ENCODE data around the gene CTNND1. TPM values are rescaled to one million over a fixed set of nuclear protein-coding genes. Genes with fewer than 3 reads are reported as not detected.

The CTNND1 gene
- total and polyA plus RNA-seq, 9 of the 15 experiments (the other 6 are each of a cell fraction or from before 2014, with no cell fraction given), result 11.1 to 74.0 (median 43.3) TPM

DNA sequence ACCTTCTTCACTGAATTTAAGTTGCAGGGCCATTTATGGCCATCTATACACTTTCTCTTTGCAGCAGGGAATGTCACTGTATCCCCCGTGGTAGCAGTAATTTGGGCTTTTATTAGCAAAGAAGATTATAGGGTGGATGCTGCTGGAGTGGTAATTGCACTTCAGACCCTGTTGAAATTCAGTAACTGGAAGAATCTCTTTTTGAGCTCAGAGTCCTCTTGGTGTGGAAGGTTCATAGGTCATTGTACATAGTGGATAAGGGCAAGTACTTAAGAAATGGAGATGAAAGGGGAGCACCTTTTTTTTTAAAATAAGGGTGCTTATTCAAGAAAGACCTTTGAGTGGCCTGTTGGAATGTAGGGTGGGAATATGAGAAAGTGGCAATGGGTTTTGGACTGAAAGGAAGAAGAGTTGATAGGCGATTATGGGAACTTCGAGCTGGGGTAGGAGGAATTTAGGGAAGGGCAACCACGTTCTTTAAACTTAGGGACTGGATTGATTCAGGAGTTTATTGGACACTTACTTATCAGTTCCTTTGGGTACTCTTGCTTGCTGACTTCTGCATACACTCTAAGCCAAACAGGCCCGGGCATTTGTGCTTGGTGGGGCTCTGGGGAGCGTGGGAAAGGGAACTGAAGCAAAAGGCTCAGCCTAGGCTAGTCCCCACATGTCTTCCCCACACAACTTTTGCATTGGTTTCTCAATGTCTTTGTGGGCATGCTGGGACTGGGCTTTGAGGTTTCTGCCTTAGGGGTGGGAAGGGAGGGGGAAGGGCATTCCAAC is 26.5 kb downstream of the CTNND1 start (continued):
- TF ChIP-seq, protein P1, sequence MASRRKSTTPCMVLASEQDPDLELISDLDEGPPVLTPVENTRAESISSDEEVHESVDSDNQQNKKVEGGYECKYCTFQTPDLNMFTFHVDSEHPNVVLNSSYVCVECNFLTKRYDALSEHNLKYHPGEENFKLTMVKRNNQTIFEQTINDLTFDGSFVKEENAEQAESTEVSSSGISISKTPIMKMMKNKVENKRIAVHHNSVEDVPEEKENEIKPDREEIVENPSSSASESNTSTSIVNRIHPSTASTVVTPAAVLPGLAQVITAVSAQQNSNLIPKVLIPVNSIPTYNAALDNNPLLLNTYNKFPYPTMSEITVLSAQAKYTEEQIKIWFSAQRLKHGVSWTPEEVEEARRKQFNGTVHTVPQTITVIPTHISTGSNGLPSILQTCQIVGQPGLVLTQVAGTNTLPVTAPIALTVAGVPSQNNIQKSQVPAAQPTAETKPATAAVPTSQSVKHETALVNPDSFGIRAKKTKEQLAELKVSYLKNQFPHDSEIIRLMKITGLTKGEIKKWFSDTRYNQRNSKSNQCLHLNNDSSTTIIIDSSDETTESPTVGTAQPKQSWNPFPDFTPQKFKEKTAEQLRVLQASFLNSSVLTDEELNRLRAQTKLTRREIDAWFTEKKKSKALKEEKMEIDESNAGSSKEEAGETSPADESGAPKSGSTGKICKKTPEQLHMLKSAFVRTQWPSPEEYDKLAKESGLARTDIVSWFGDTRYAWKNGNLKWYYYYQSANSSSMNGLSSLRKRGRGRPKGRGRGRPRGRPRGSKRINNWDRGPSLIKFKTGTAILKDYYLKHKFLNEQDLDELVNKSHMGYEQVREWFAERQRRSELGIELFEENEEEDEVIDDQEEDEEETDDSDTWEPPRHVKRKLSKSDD (conservative IDR thresholded peaks at IDR 0.05; ENCODE audit: low read length), result no peak
- TF ChIP-seq XRCC5 (IDR thresholded peaks at IDR 0.05; ENCODE audit: low read depth, low read length) (no peak), TCF3 (CRISPR knock-in tag; IDR thresholded peaks at IDR 0.05) (no peak)

DNA sequence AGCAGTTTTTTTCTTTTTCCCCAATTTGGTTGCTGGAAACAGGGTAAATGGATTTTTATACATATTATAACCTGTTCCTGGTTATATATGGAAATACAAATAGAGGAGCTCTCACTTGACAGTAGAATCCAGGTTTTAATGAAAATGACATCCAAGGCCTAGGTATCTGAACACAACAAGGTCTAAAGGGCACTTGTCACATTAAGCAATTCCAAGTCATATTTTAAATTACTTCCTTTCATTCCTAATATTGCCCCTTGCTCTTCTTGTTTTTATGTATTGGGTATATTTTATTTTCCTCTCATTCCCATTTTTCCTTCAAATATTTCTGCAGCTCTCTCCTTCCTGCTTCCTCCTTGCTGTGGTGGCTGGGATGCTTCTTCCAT is 27.1 kb downstream of the CTNND1 start:
- BruUV-seq (replicated peaks), result no TSS peak

More for the DNA sequence above, 27.1 kb downstream of the CTNND1 start:
- no peak overlapping the region for H2AFZ ChIP-seq (ENCODE audit: low read depth, low read length)
- H3K79me2 ChIP-seq (ENCODE audit: control insufficient read depth, insufficient read depth, low read length), result peaks cover 82% of the 10 kb centered on the region
- no peak overlapping the region for H3K4me2 ChIP-seq (ENCODE audit: insufficient read depth, low read length)
- in situ Hi-C loops (cut with MboI), result no loop called here
- 0 out of 2 replicates have a peak, but pooled peaks cover 3% of the 10 kb centered on the region for H4K20me1 ChIP-seq (replicated peaks; ENCODE audit: control insufficient read depth, insufficient read depth, low read length)
- DNase-seq (ENCODE audit: extremely low read depth in 1 of 4, low spot score in 3 of 4), result no peak
- no peaks in the 10 kb centered on the region for H3K27me3 ChIP-seq (ENCODE audit: control insufficient read depth in 2 of 2, insufficient read depth in 2 of 2, low read length in 2 of 2)
- no peak for ATAC-seq
- peaks cover 6 to 11% of the 10 kb centered on the region in 2 experiments for H3K4me1 ChIP-seq (replicated peaks in 1 of 2; ENCODE audit: control insufficient read depth in 2 of 2, insufficient read depth in 2 of 2, low read length in 2 of 2)
- H3K9me3 ChIP-seq (replicated peaks; ENCODE audit: control insufficient read depth, insufficient read depth, low read depth, low read length), result no peaks in the 10 kb centered on the region
- peaks cover 10% of the 10 kb centered on the region for H3K36me3 ChIP-seq (ENCODE audit: control insufficient read depth, insufficient read depth, low read length)
- H3K27ac ChIP-seq (ENCODE audit: extremely low read depth, low read depth, low read length), result no peak overlapping the region
- TF ChIP-seq SAP30 (IDR thresholded peaks at IDR 0.05; ENCODE audit: borderline replicate concordance, insufficient read depth, low read depth, low read length, poor library complexity, severe bottlenecking) (no peak), BRCA1 (IDR thresholded peaks at IDR 0.05) (no peak), BRCA1 (CRISPR knock-in tag; IDR thresholded peaks at IDR 0.05) (no peak)
- no peaks in the 10 kb centered on the region for H3K9me1 ChIP-seq (ENCODE audit: control insufficient read depth, insufficient read depth, low read length)
- no peak for FAIRE-seq
- intact Hi-C loops (cut with micrococcal nuclease), result no loop called here
- no peak overlapping the region for H3K9ac ChIP-seq (ENCODE audit: insufficient read depth in 1 of 2, low read depth in 2 of 2, low read length in 2 of 2)
- CTCF ChIA-PET (ENCODE audit: low intra/inter-chr PET ratio), result no interaction called here
- H3K4me3 ChIP-seq, result no peak overlapping the region
- POLR2A ChIA-PET, result interaction anchor here (0.8 to 1.6 kb wide), 2 partner anchors 11 to 27 kb away, joined by 3 to 4 read pairs; partner anchors contain the start of gene CTNND1

All from K562 (cell line).